Lower leg skin (tissue), 3 donors: ENCODE measurements around the gene MT1M.

ENCODE experiments used
- POLR2A ChIP-seq, 2 donors: fragments of 450-650 bp; IDR thresholded peaks; one replicate each; pipeline ENCODE4 v1.6.1; 2016 to 2017; ENCODE audit warnings: antibody characterized with exemption in 2 of 2, mild to moderate bottlenecking in 1 of 2, moderate library complexity in 1 of 2
- TF ChIP-seq, protein P1 (sequence below), 3 donors: fragments of 450-650 bp; IDR thresholded peaks; one replicate each; pipeline ENCODE4 v1.5.1; 2016; ENCODE audit warnings: antibody characterized with exemption in 3 of 3, mild to moderate bottlenecking in 3 of 3, moderate library complexity in 2 of 3

DNA sequence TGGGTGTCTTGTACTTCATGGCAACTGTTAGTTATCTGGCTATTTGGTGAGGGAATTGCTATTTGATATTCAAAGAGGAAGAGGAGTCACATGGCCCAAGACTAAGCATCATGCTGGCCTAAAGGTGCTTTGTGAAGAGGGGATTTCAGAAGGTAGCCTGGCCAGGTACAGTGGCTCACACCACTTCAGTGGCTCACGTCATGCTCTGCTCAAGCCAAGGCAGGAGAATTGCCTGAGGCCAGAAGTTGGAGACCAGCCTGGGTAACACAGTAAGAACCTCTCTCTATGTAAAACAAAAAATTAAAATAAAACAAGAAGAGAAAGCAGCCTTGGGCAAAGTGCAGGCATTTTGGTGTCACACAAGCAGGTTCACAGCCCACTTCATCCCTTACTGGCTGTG lies 12.9 kb downstream of the MT1M start:
- TF ChIP-seq, protein P1, sequence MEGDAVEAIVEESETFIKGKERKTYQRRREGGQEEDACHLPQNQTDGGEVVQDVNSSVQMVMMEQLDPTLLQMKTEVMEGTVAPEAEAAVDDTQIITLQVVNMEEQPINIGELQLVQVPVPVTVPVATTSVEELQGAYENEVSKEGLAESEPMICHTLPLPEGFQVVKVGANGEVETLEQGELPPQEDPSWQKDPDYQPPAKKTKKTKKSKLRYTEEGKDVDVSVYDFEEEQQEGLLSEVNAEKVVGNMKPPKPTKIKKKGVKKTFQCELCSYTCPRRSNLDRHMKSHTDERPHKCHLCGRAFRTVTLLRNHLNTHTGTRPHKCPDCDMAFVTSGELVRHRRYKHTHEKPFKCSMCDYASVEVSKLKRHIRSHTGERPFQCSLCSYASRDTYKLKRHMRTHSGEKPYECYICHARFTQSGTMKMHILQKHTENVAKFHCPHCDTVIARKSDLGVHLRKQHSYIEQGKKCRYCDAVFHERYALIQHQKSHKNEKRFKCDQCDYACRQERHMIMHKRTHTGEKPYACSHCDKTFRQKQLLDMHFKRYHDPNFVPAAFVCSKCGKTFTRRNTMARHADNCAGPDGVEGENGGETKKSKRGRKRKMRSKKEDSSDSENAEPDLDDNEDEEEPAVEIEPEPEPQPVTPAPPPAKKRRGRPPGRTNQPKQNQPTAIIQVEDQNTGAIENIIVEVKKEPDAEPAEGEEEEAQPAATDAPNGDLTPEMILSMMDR (IDR thresholded peaks at IDR 0.05), result no peak
- TF ChIP-seq POLR2A (IDR thresholded peaks at IDR 0.05), result no peak
